Mesendoderm (in vitro differentiated cells): ENCODE data around the gene KRTAP4-2.

Experiments
- DNase-seq: peaks from one replicate; pipeline ENCODE4 v3.0.0; 2013
- H2AK5ac ChIP-seq: 2 replicates; pipeline ENCODE4 v1.6.1; 2013; ENCODE audit warnings: low read length, inconsistent platforms
- H2BK120ac ChIP-seq: 2 replicates; pipeline ENCODE4 v1.6.1; 2013; ENCODE audit warnings: low read depth, mild to moderate bottlenecking, low read length, moderate library complexity, mixed read lengths
- H2BK15ac ChIP-seq: replicated peaks from 2 replicates; pipeline ENCODE4 v1.6.1; 2013; ENCODE audit warnings: low read depth, mild to moderate bottlenecking, moderate library complexity
- H2BK5ac ChIP-seq: 2 replicates; pipeline ENCODE4 v1.6.1; 2013; ENCODE audit warnings: low read length, inconsistent platforms
- H3K18ac ChIP-seq: 2 replicates; pipeline ENCODE4 v1.6.1; 2013; ENCODE audit warnings: mild to moderate bottlenecking, low read length, mixed read lengths
- H3K23ac ChIP-seq: one replicate; pipeline ENCODE4 v1.6.1; 2013; ENCODE audit warnings: low read length
- H3K27ac ChIP-seq: 2 replicates; pipeline ENCODE4 v1.5.1; 2013; ENCODE audit warnings: low read depth, mild to moderate bottlenecking, inconsistent platforms, low read length, moderate library complexity
- H3K27me3 ChIP-seq: 2 replicates; pipeline ENCODE4 v1.6.1; 2013; ENCODE audit warnings: low read length, control low read depth, mild to moderate bottlenecking, inconsistent platforms; ENCODE audit not compliant: insufficient read depth, poor library complexity
- H3K36me3 ChIP-seq: 2 replicates; pipeline ENCODE4 v1.6.1; 2013; ENCODE audit warnings: low read length, inconsistent platforms; ENCODE audit not compliant: control insufficient read depth, insufficient read depth
- H3K4ac ChIP-seq: one replicate; pipeline ENCODE4 v1.6.1; 2013; ENCODE audit warnings: low read depth, mild to moderate bottlenecking, low read length, moderate library complexity
- H3K4me1 ChIP-seq: 2 replicates; pipeline ENCODE4 v1.6.1; 2013; ENCODE audit warnings: low read depth, low read length, inconsistent platforms; ENCODE audit not compliant: control insufficient read depth
- H3K4me2 ChIP-seq: 2 replicates; pipeline ENCODE4 v1.6.1; 2013; ENCODE audit warnings: low read length
- H3K4me3 ChIP-seq: 2 replicates; pipeline ENCODE4 v1.5.1; 2013; ENCODE audit warnings: mild to moderate bottlenecking, low read length
- H3K56ac ChIP-seq: one replicate; pipeline ENCODE4 v1.6.1; 2013; ENCODE audit warnings: low read length
- H3K79me1 ChIP-seq: 2 replicates; pipeline ENCODE4 v1.6.1; 2013; ENCODE audit warnings: low read length, inconsistent platforms
- H3K79me2 ChIP-seq: 2 replicates; pipeline ENCODE4 v1.6.1; 2013; ENCODE audit warnings: mild to moderate bottlenecking, low read length; ENCODE audit not compliant: control insufficient read depth, insufficient read depth
- H3K9ac ChIP-seq: 2 replicates; pipeline ENCODE4 v1.6.1; 2013; ENCODE audit warnings: low read length, inconsistent platforms
- H4K5ac ChIP-seq: one replicate; pipeline ENCODE4 v1.6.1; 2013; ENCODE audit warnings: low read length
- H4K8ac ChIP-seq: one replicate; pipeline ENCODE4 v1.6.1; 2013; ENCODE audit warnings: low read depth, mild to moderate bottlenecking, control low read depth, low read length, moderate library complexity
- WGBS: extraction: QIAGEN DNeasy Blood & Tissue Kit; methylation state at CpG from one replicate; pipeline ENCODE4 v1.1.7; 2013; ENCODE audit warnings: low lambda C conversion rate, missing lambda C conversion rate; ENCODE audit not compliant: insufficient coverage; ENCODE audit errors: extremely low coverage; 5-methylcytosine and 5-hydroxymethylcytosine counted together

The KRTAP4-2 gene

DNA sequence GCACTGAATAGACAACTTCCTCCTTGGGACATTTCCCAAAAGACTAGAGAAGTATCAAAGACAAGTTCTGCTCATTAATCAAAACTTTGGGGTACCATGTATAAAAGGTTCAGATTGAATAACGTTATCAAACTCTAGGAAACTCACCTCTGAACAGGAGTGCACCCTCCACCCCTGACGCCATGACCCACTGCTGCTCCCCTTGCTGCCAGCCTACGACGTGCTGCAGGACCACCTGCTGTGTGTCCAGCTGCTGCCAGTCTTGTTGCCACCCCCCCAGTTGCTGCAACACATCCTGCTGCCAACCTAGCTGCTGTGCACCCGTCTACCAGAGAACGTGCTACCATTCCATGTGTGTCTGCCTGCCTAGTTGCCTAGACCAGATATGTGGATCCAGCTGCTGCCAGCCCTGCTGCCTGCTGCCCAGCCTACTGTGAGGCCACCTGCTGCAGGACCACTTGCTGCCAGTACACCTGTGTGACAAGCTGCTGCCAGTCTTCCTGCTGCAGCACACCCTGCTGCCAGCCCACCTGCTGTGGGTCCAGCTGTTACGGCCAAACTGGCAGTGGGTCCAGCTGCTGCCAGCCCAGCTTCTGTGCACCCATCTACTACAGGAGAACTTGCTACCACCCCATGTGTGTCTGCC is 34.6 kb upstream of the KRTAP4-2 start:
- no peaks in the 10 kb centered on the region for H3K79me1 ChIP-seq
- H2BK5ac ChIP-seq, result no peak overlapping the region
- H3K56ac ChIP-seq, result no peak overlapping the region
- no CpG with 5 or more reads among the region's 7 CpGs for WGBS
- no peak overlapping the region for H3K4me2 ChIP-seq
- H3K27me3 ChIP-seq, result no peaks in the 10 kb centered on the region
- H3K4me1 ChIP-seq, result no peaks in the 10 kb centered on the region
- no peak overlapping the region for H3K23ac ChIP-seq
- no peak overlapping the region for H4K8ac ChIP-seq
- H2BK15ac ChIP-seq, result no peak overlapping the region
- no peak overlapping the region for H3K4ac ChIP-seq
- H2BK120ac ChIP-seq, result no peak overlapping the region
- H3K27ac ChIP-seq, result no peak overlapping the region
- no peaks in the 10 kb centered on the region for H3K36me3 ChIP-seq
- H4K5ac ChIP-seq, result no peak overlapping the region
- no peak overlapping the region for H3K4me3 ChIP-seq
- DNase-seq, result no peak
- no peak overlapping the region for H3K18ac ChIP-seq
- no peak overlapping the region for H3K9ac ChIP-seq
- H2AK5ac ChIP-seq, result no peak overlapping the region
- no peaks in the 10 kb centered on the region for H3K79me2 ChIP-seq

DNA sequence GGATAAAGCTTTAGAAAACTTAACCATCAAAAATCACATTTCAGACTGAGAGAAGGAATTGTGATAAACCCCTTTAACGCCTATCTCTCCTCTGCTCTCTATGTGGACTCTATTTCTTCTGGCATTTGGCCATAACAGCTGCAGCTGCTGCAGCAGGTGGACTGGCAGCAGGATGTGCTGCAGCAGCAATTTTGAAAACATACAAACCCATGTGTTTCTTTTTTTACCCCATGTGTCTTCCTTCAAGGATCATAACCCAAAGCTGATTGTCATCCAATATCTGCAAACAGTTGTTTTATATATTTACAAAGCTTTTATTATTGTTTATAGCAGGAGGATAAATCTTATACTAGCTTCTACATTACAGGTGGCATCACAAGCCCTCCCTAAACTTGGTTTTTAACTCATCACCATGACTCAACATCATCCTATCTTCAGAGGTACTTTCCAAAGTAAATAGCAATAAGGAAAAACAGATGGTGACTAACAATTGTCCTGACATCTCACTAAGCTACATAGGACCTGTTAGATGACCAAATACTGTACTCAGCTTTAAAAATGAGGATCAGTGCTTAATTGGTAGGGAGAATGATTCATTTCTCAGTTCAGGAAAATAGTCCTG is 33.9 kb upstream of the KRTAP4-2 start:
- WGBS, result no CpG with 5 or more reads among the region's 1 CpG
- no peak overlapping the region for H4K8ac ChIP-seq
- DNase-seq, result no peak

GRCh38 chr17:41199421-41200078 is 21.5 kb upstream of the KRTAP4-2 start:
- no peaks in the 10 kb centered on the region for H3K27me3 ChIP-seq
- no CpG with 5 or more reads among the region's 5 CpGs for WGBS
- no peak for DNase-seq
- no peak overlapping the region for H2BK15ac ChIP-seq
- no peak overlapping the region for H3K23ac ChIP-seq
- no peak overlapping the region for H2BK5ac ChIP-seq
- H3K79me1 ChIP-seq, result no peaks in the 10 kb centered on the region
- no peak overlapping the region for H3K18ac ChIP-seq
- H3K27ac ChIP-seq, result no peak overlapping the region
- no peaks in the 10 kb centered on the region for H3K4me1 ChIP-seq
- H3K4me3 ChIP-seq, result no peak overlapping the region
- H2AK5ac ChIP-seq, result no peak overlapping the region
- H3K4me2 ChIP-seq, result no peak overlapping the region
- no peak overlapping the region for H3K9ac ChIP-seq
- no peak overlapping the region for H2BK120ac ChIP-seq
- no peaks in the 10 kb centered on the region for H3K36me3 ChIP-seq
- no peak overlapping the region for H4K5ac ChIP-seq
- no peak overlapping the region for H3K56ac ChIP-seq
- no peak overlapping the region for H3K4ac ChIP-seq
- no peak overlapping the region for H4K8ac ChIP-seq
- H3K79me2 ChIP-seq, result no peaks in the 10 kb centered on the region

More for the DNA sequence above, 33.9 kb upstream of the KRTAP4-2 start:
- Histone ChIP-seq H3K79me1 (no peaks in the 10 kb centered on the region), H3K27me3 (no peaks in the 10 kb centered on the region), H3K56ac (no peak overlapping the region), H3K4ac (no peak overlapping the region), H4K5ac (no peak overlapping the region), H3K23ac (no peak overlapping the region), H3K4me2 (no peak overlapping the region), H3K9ac (no peak overlapping the region), H2AK5ac (no peak overlapping the region), H3K18ac (no peak overlapping the region), H3K4me1 (no peaks in the 10 kb centered on the region), H2BK15ac (no peak overlapping the region), H2BK5ac (no peak overlapping the region), H3K27ac (no peak overlapping the region), H2BK120ac (no peak overlapping the region), H3K79me2 (no peaks in the 10 kb centered on the region), H3K36me3 (no peaks in the 10 kb centered on the region), H3K4me3 (no peak overlapping the region)

DNA sequence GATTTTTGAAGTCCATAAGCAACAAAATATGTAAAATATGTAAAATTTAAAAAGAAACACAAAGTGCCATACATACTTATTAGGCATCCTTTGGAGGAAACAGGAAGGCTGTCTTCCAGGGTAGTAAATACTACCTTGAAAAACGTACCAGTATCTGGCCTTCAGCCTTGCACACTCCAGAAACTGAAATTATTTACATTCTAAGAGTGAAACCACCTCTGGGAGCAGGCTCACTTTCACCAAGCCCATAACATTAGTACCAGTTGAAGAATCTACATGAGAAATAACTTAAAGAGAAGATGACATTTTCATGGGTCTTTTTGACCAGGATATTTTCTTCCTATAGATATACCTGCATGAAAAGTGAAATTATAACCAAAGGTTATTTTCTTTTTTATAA is 18.0 kb upstream of the KRTAP4-2 start:
- no peak overlapping the region for H4K8ac ChIP-seq
- H4K5ac ChIP-seq, result no peak overlapping the region
- H2BK5ac ChIP-seq, result no peak overlapping the region
- no CpG with 5 or more reads among the region's 1 CpG for WGBS
- no peak overlapping the region for H3K4me3 ChIP-seq
- no peak for DNase-seq
- no peaks in the 10 kb centered on the region for H3K4me1 ChIP-seq
- no peak overlapping the region for H3K27ac ChIP-seq
- no peak overlapping the region for H3K23ac ChIP-seq
- no peak overlapping the region for H3K56ac ChIP-seq
- no peaks in the 10 kb centered on the region for H3K79me2 ChIP-seq
- no peak overlapping the region for H2BK15ac ChIP-seq
- H2BK120ac ChIP-seq, result no peak overlapping the region
- H3K27me3 ChIP-seq, result no peaks in the 10 kb centered on the region
- H3K18ac ChIP-seq, result no peak overlapping the region
- no peak overlapping the region for H3K9ac ChIP-seq
- no peaks in the 10 kb centered on the region for H3K79me1 ChIP-seq
- H2AK5ac ChIP-seq, result no peak overlapping the region
- H3K4me2 ChIP-seq, result no peak overlapping the region
- no peaks in the 10 kb centered on the region for H3K36me3 ChIP-seq
- H3K4ac ChIP-seq, result no peak overlapping the region

GRCh38 chr17:41190328-41190727 is 12.3 kb upstream of the KRTAP4-2 start:
- Histone ChIP-seq H3K4me1 (no peaks in the 10 kb centered on the region), H4K5ac (no peak overlapping the region), H3K79me2 (no peaks in the 10 kb centered on the region), H3K36me3 (no peaks in the 10 kb centered on the region), H3K18ac (no peak overlapping the region), H3K27ac (no peak overlapping the region), H2BK5ac (no peak overlapping the region), H3K56ac (no peak overlapping the region), H3K79me1 (no peaks in the 10 kb centered on the region), H2BK120ac (no peak overlapping the region), H3K4me2 (no peak overlapping the region), H2AK5ac (no peak overlapping the region), H3K4me3 (no peak overlapping the region), H3K4ac (no peak overlapping the region), H4K8ac (no peak overlapping the region), H3K27me3 (no peaks in the 10 kb centered on the region), H3K23ac (no peak overlapping the region), H2BK15ac (no peak overlapping the region), H3K9ac (no peak overlapping the region)
- DNase-seq, result no peak
- no CpG with 5 or more reads among the region's 3 CpGs for WGBS
